Measurements from ENCODE around the gene RNU5D-1.

DNA sequence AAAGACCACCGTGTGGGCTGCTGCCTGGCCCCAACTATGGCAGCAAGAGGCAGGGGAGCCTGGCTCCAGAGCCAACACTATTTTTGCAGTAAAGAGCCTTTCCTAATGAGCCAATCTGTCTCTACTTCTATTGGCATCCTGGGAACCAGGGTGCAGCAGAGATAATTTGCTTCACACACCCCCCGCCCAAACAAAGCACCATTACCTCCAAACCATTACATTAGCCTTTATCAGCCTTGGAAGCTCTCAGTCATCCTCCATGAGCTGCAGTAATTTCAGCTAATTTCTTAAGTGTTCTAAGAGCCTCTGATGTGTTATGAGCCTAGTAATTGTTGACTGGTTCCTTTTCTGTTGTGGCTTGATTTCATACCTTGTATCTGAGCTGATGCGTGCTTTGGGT lies 34.9 kb downstream of the RNU5D-1 start:
- TF ChIP-seq, protein P1, sequence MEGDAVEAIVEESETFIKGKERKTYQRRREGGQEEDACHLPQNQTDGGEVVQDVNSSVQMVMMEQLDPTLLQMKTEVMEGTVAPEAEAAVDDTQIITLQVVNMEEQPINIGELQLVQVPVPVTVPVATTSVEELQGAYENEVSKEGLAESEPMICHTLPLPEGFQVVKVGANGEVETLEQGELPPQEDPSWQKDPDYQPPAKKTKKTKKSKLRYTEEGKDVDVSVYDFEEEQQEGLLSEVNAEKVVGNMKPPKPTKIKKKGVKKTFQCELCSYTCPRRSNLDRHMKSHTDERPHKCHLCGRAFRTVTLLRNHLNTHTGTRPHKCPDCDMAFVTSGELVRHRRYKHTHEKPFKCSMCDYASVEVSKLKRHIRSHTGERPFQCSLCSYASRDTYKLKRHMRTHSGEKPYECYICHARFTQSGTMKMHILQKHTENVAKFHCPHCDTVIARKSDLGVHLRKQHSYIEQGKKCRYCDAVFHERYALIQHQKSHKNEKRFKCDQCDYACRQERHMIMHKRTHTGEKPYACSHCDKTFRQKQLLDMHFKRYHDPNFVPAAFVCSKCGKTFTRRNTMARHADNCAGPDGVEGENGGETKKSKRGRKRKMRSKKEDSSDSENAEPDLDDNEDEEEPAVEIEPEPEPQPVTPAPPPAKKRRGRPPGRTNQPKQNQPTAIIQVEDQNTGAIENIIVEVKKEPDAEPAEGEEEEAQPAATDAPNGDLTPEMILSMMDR (IDR thresholded peaks at IDR 0.05): no peak
- no peak for TF ChIP-seq POLR2A (IDR thresholded peaks at IDR 0.05)

All from adrenal gland (tissue), 5 donors.